ENCODE measurements around the gene MINDY1. TPM values are rescaled to one million over a fixed set of nuclear protein-coding genes. Genes with fewer than 3 reads are reported as not detected.

The MINDY1 gene
- total and polyA plus RNA-seq, 9 of the 15 experiments (the other 6 are each of a cell fraction or from before 2014, with no cell fraction given) = 0.49 to 11.0 (median 6.0) TPM

DNA sequence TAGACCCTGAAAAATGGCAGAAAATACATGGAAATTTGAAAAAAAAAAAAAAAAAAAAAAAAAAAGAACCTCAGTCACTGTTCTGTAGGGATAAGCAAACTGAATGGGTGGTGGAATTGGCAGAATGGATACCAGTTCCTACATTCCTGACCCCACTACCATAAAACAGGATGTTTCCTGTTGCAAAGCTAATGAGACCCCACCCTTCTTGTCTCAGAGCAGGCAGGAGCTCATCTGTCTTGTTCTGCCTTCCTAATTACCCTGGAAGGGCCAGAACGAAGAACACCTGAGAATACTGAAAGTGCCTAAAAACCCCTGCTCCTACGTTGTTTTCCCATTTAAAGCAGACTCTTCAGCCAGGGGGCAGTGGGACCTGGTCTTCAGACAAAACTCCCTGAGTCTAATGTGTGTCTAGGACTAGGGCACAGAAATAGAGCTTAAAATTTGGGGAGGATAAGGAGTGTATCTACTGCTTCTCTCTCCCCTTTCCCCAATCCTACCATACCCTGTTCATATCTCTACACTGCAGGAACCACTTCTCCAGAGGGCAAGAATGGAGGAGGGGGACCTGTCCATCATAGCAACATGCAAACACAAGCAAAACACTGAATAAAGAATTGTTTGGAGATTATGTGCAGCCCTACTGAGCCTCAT is 44.8 kb upstream of the MINDY1 start (continued):
- 0 out of 2 replicates have a peak, but pooled peaks have one; percentile 11 for TF ChIP-seq RFX1 (IDR thresholded peaks at IDR 0.05)
- peak; percentile 32 for TF ChIP-seq MEIS2 (IDR thresholded peaks at IDR 0.05; ENCODE audit: partially characterized antibody)
- TF ChIP-seq, protein P1, sequence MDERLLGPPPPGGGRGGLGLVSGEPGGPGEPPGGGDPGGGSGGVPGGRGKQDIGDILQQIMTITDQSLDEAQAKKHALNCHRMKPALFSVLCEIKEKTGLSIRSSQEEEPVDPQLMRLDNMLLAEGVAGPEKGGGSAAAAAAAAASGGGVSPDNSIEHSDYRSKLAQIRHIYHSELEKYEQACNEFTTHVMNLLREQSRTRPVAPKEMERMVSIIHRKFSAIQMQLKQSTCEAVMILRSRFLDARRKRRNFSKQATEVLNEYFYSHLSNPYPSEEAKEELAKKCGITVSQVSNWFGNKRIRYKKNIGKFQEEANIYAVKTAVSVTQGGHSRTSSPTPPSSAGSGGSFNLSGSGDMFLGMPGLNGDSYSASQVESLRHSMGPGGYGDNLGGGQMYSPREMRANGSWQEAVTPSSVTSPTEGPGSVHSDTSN (CRISPR knock-in tag; IDR thresholded peaks at IDR 0.05; ENCODE audit: low read depth) = no peak
- TF ChIP-seq, protein P1 (tag; conservative IDR thresholded peaks at IDR 0.05; ENCODE audit: low read depth) = 0 out of 2 replicates have a peak, but pooled peaks have one; percentile 24
- TF ChIP-seq PML (IDR thresholded peaks at IDR 0.05; ENCODE audit: low read length) = 0 out of 2 replicates have a peak, but pooled peaks have one; percentile 14
- TF ChIP-seq ZSCAN32 (CRISPR knock-in tag; IDR thresholded peaks at IDR 0.05) = 0 out of 2 replicates have a peak, but pooled peaks have one; percentile 25
- no peak for TF ChIP-seq NFATC3 (IDR thresholded peaks at IDR 0.05)
- TF ChIP-seq KLF13 (tag; IDR thresholded peaks at IDR 0.05; ENCODE audit: borderline replicate concordance, low read depth) = no peak
- TF ChIP-seq ZNF785 (CRISPR knock-in tag; IDR thresholded peaks at IDR 0.05) = no peak
- no peak for TF ChIP-seq ZNF668 (CRISPR knock-in tag; IDR thresholded peaks at IDR 0.05)
- TF ChIP-seq NCOR1 (IDR thresholded peaks at IDR 0.05) = peak; percentile 65
- no peak for TF ChIP-seq FUS (optimal IDR thresholded peaks at IDR 0.05; ENCODE audit: low read depth, low read length)
- TF ChIP-seq POLR2G (IDR thresholded peaks at IDR 0.05; ENCODE audit: low read depth, low read length) = peak; percentile 3; the same call in 1 of the 2 replicates
- TF ChIP-seq HMG20A (CRISPR knock-in tag; conservative IDR thresholded peaks at IDR 0.05) = no peak
- TF ChIP-seq, protein P2, sequence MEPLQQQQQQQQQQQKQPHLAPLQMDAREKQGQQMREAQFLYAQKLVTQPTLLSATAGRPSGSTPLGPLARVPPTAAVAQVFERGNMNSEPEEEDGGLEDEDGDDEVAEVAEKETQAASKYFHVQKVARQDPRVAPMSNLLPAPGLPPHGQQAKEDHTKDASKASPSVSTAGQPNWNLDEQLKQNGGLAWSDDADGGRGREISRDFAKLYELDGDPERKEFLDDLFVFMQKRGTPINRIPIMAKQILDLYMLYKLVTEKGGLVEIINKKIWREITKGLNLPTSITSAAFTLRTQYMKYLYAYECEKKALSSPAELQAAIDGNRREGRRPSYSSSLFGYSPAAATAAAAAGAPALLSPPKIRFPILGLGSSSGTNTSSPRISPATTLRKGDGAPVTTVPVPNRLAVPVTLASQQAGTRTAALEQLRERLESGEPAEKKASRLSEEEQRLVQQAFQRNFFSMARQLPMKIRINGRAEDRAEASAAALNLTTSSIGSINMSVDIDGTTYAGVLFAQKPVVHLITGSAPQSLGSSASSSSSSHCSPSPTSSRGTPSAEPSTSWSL (CRISPR knock-in tag; IDR thresholded peaks at IDR 0.05; ENCODE audit: borderline replicate concordance) = no peak
- TF ChIP-seq MCM5 (IDR thresholded peaks at IDR 0.05; ENCODE audit: low read depth) = no peak
- TF ChIP-seq EP300 (IDR thresholded peaks at IDR 0.05; ENCODE audit: low read length) = no peak
- peak; percentile 73; the same call in 1 of the 2 replicates for TF ChIP-seq POLR2AphosphoS2 (IDR thresholded peaks at IDR 0.05; ENCODE audit: low read length)
- TF ChIP-seq SMARCE1 (IDR thresholded peaks at IDR 0.05) = 0 out of 2 replicates have a peak, but pooled peaks have one; percentile 17
- TF ChIP-seq ZBTB17 (CRISPR knock-in tag; IDR thresholded peaks at IDR 0.05) = no peak
- TF ChIP-seq KAT7 (CRISPR knock-in tag; IDR thresholded peaks at IDR 0.05; ENCODE audit: borderline replicate concordance) = no peak
- peak; percentile 64 for TF ChIP-seq TCF3 (CRISPR knock-in tag; IDR thresholded peaks at IDR 0.05)
- TF ChIP-seq BRD9 (IDR thresholded peaks at IDR 0.05; ENCODE audit: low read depth, partially characterized antibody) = no peak
- peak; percentile 41; the same call in 1 of the 2 replicates for TF ChIP-seq CBFA2T2 (conservative IDR thresholded peaks at IDR 0.05)
- no peak for TF ChIP-seq HCFC1 (IDR thresholded peaks at IDR 0.05; ENCODE audit: low read depth, low read length)
- no peak for TF ChIP-seq PHF21A (IDR thresholded peaks at IDR 0.05; ENCODE audit: borderline replicate concordance, low read depth)
- TF ChIP-seq, protein P3, sequence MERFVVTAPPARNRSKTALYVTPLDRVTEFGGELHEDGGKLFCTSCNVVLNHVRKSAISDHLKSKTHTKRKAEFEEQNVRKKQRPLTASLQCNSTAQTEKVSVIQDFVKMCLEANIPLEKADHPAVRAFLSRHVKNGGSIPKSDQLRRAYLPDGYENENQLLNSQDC (CRISPR knock-in tag; IDR thresholded peaks at IDR 0.05) = no peak
- TF ChIP-seq ELF2 (CRISPR knock-in tag; IDR thresholded peaks at IDR 0.05) = no peak

Measured in K562 (cell line).